Activated T-cell treated with anti-CD3 and anti-CD28 coated beads, Interleukin-2, amount 50 U/mL, for 24 hours (primary cell): ENCODE measurements around the gene CACNA2D3.

Experiments used
- DNase-seq: peaks from one replicate; pipeline ENCODE4 v3.0.0-alpha.2; 2020
- H3K27ac Mint-ChIP-seq: 2 replicates; pipeline ENCODE4 v1.8.0; 2020; ENCODE audit warnings: mild to moderate bottlenecking, mixed read lengths
- H3K27me3 Mint-ChIP-seq: 2 replicates; pipeline ENCODE4 v1.8.0; 2020; ENCODE audit warnings: mixed read lengths
- H3K36me3 Mint-ChIP-seq: 2 replicates; pipeline ENCODE4 v1.8.0; 2020; ENCODE audit warnings: low read depth, mixed read lengths
- H3K4me1 Mint-ChIP-seq: 2 replicates; pipeline ENCODE4 v1.8.0; 2020; ENCODE audit warnings: low read depth, mixed read lengths
- H3K4me3 Mint-ChIP-seq: 2 replicates; pipeline ENCODE4 v1.8.0; 2020; ENCODE audit warnings: mild to moderate bottlenecking, moderate library complexity, mixed read lengths
- H3K9me3 Mint-ChIP-seq: 2 replicates; pipeline ENCODE4 v1.8.0; 2020; ENCODE audit warnings: mixed read lengths

The CACNA2D3 gene

DNA sequence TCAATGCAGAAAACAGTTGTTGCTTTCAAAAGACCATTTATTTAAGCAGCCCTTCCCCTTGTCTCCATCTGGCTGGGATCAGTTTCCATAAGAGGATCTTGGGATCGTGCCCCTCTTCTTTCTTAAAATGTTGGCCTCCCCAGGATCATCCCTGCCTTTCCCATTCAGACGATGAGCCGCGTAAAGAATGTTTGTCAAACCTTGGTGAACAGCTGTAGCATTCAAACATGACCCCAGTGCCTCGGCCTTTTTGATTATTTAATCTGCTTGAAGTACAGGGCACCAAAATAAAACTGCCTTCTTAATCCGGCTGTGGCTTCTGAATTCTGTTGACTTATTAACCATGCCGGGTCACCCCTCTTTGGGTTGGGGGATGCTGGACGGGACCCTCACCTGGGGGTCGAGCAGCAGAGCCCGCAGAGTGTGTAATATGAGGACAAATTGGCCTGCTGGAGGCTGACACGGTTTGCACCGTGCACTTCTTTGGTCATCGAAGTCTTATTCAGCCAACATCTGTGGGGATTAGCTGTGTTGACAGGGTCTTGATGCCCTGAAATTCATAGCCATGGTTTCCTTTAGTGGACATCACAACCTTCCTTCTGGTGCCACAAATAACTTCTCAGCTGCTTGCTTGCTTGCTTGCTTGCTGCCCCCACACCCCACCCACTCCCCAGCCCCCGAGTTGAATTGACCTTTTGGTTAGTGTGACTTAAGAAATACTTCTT, 805.9 kb downstream of the CACNA2D3 start, which contains the start of gene LRTM1:
LRTM1 (minus strand) TSS at position 14 of the 725 bp plus-strand sequence. CDS start 148 bp downstream, outside the sequence.
- H3K27me3 Mint-ChIP-seq: no peaks in the 10 kb centered on the region
- H3K27ac Mint-ChIP-seq: no peak within 1 kb of the TSS
- H3K9me3 Mint-ChIP-seq: no peaks in the 10 kb centered on the region
- no peaks in the 10 kb centered on the region for H3K4me1 Mint-ChIP-seq
- no peaks in the 10 kb centered on the region for H3K36me3 Mint-ChIP-seq
- no peak for DNase-seq
- no peak within 1 kb of the TSS for H3K4me3 Mint-ChIP-seq

- Mint-ChIP-seq H3K4me3 (no peak overlapping the region), H3K9me3 (no peaks in the 10 kb centered on the region), H3K4me1 (no peaks in the 10 kb centered on the region), H3K27ac (no peak overlapping the region), H3K36me3 (no peaks in the 10 kb centered on the region), H3K27me3 (no peaks in the 10 kb centered on the region)
- DNase-seq: no peak
These were observed 808.8 kb downstream of the CACNA2D3 start for GRCh38 chr3:54931182-54931581.

DNA sequence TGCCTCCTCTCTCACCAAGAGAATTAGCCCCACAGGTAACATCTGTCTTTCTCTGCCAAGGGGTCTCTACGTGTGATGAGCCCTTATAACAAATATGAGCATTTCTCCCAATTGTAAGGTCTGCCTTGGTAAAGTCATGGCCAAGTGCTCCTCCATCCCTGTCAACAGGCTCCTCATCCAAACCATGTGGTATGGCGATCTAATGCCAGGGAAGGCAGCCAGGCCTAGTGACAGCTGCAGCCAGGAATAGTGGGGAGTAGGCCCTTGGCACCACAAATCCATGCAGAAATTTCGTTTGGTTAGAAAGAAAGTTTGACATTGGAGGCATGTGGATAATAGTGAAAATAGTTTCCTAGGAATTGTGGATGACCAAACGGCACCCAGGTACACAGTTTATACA, 810.3 kb downstream of the CACNA2D3 start:
- no peaks in the 10 kb centered on the region for H3K9me3 Mint-ChIP-seq
- H3K4me1 Mint-ChIP-seq: no peaks in the 10 kb centered on the region
- no peaks in the 10 kb centered on the region for H3K36me3 Mint-ChIP-seq

DNA sequence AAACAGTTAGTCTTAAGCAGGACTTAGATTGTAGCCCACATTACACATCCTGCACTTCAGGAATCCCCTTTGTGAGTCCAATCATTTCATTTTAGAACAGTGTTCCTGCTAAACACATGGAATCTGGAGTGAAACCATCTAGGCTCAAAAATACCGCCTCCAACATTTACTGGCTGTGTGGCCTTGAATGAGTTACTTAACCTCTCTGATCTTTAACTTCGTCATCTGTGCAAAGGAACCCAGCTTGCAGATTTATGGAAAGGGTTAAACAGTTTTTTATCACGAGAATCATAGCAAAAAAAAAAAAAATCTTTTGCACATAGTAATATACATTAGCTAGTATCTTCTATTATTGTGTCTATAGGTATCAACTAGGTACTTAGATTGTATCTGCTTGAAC, 813.5 kb downstream of the CACNA2D3 start:
- Mint-ChIP-seq H3K4me3 (no peak overlapping the region), H3K36me3 (no peaks in the 10 kb centered on the region), H3K27ac (no peak overlapping the region), H3K27me3 (peaks cover 2% of the 10 kb centered on the region), H3K9me3 (no peaks in the 10 kb centered on the region), H3K4me1 (no peaks in the 10 kb centered on the region)
- no peak for DNase-seq

More for the DNA sequence above, 810.3 kb downstream of the CACNA2D3 start:
- Mint-ChIP-seq H3K27ac (no peak overlapping the region), H3K4me3 (no peak overlapping the region), H3K27me3 (peaks cover 2% of the 10 kb centered on the region)
- no peak for DNase-seq

GRCh38 chr3:54936561-54936960, 814.2 kb downstream of the CACNA2D3 start:
- DNase-seq: no peak
- H3K27me3 Mint-ChIP-seq: peaks cover 2% of the 10 kb centered on the region
- H3K4me1 Mint-ChIP-seq: no peaks in the 10 kb centered on the region
- no peaks in the 10 kb centered on the region for H3K9me3 Mint-ChIP-seq
- H3K4me3 Mint-ChIP-seq: no peak overlapping the region
- H3K36me3 Mint-ChIP-seq: no peaks in the 10 kb centered on the region
- no peak overlapping the region for H3K27ac Mint-ChIP-seq

- no peaks in the 10 kb centered on the region for H3K4me1 Mint-ChIP-seq
- no peaks in the 10 kb centered on the region for H3K9me3 Mint-ChIP-seq
- H3K27ac Mint-ChIP-seq: no peak overlapping the region
- H3K36me3 Mint-ChIP-seq: no peaks in the 10 kb centered on the region
- no peak for DNase-seq
- H3K4me3 Mint-ChIP-seq: no peak overlapping the region
- peaks cover 5% of the 10 kb centered on the region for H3K27me3 Mint-ChIP-seq
These were observed 817.4 kb downstream of the CACNA2D3 start for GRCh38 chr3:54939557-54940300.

GRCh38 chr3:54940971-54941370, 818.6 kb downstream of the CACNA2D3 start:
- no peaks in the 10 kb centered on the region for H3K36me3 Mint-ChIP-seq
- H3K4me1 Mint-ChIP-seq: no peaks in the 10 kb centered on the region
- H3K27ac Mint-ChIP-seq: no peak overlapping the region
- H3K27me3 Mint-ChIP-seq: peaks cover 5% of the 10 kb centered on the region
- H3K9me3 Mint-ChIP-seq: no peaks in the 10 kb centered on the region
- DNase-seq: no peak
- H3K4me3 Mint-ChIP-seq: no peak overlapping the region

GRCh38 chr3:54941690-54942362, 819.5 kb downstream of the CACNA2D3 start:
- H3K4me1 Mint-ChIP-seq: no peaks in the 10 kb centered on the region
- no peak overlapping the region for H3K4me3 Mint-ChIP-seq
- H3K27ac Mint-ChIP-seq: no peak overlapping the region
- no peaks in the 10 kb centered on the region for H3K9me3 Mint-ChIP-seq
- no peak for DNase-seq
- peaks cover 5% of the 10 kb centered on the region for H3K27me3 Mint-ChIP-seq
- no peaks in the 10 kb centered on the region for H3K36me3 Mint-ChIP-seq

DNA sequence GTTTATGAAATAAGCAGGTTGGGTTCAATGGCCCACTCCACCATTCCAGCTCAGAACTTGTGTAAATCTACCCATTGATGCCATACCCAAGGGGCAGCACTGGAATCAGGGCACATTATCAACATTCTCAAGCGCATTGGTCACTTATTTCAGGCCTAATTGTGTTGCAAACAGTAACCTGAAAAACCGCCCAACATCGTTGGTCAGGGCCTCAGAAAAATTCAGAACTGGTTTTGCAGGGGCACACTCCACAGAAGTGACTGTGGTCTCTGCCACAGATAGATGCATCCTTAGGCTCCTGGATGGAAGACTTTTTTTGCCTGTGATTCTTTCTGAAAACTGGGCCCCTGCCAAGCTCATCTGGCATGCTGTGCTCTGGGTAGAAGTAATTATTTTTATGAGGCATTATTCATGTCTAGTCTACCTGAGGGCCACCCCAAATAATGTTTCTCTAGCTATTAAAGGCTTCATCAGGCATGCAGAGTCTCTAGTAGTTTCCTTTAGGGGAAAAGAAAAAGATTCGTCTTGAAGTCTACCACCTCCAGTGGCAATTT, 827.2 kb downstream of the CACNA2D3 start:
- DNase-seq: no peak
- H3K4me1 Mint-ChIP-seq: no peaks in the 10 kb centered on the region

GRCh38 chr3:54950391-54951003, 828.1 kb downstream of the CACNA2D3 start:
- H3K36me3 Mint-ChIP-seq: no peaks in the 10 kb centered on the region
- H3K9me3 Mint-ChIP-seq: no peaks in the 10 kb centered on the region
- no peak overlapping the region for H3K27ac Mint-ChIP-seq
- DNase-seq: no peak
- no peaks in the 10 kb centered on the region for H3K4me1 Mint-ChIP-seq
- no peaks in the 10 kb centered on the region for H3K27me3 Mint-ChIP-seq
- H3K4me3 Mint-ChIP-seq: no peak overlapping the region

More for the DNA sequence above, 827.2 kb downstream of the CACNA2D3 start:
- no peaks in the 10 kb centered on the region for H3K9me3 Mint-ChIP-seq
- H3K27ac Mint-ChIP-seq: no peak overlapping the region
- H3K36me3 Mint-ChIP-seq: no peaks in the 10 kb centered on the region
- no peaks in the 10 kb centered on the region for H3K27me3 Mint-ChIP-seq
- no peak overlapping the region for H3K4me3 Mint-ChIP-seq

GRCh38 chr3:54951405-54951804, 829.1 kb downstream of the CACNA2D3 start:
- no peak overlapping the region for H3K27ac Mint-ChIP-seq
- no peaks in the 10 kb centered on the region for H3K4me1 Mint-ChIP-seq
- no peaks in the 10 kb centered on the region for H3K36me3 Mint-ChIP-seq
- DNase-seq: no peak
- no peak overlapping the region for H3K4me3 Mint-ChIP-seq
- H3K9me3 Mint-ChIP-seq: no peaks in the 10 kb centered on the region
- no peaks in the 10 kb centered on the region for H3K27me3 Mint-ChIP-seq

GRCh38 chr3:54954022-54954421, 831.7 kb downstream of the CACNA2D3 start:
- Mint-ChIP-seq H3K9me3 (no peaks in the 10 kb centered on the region), H3K27ac (no peak overlapping the region), H3K36me3 (no peaks in the 10 kb centered on the region), H3K27me3 (no peaks in the 10 kb centered on the region), H3K4me3 (no peak overlapping the region), H3K4me1 (no peaks in the 10 kb centered on the region)
- DNase-seq: no peak

GRCh38 chr3:54954521-54954920, 832.2 kb downstream of the CACNA2D3 start:
- no peak for DNase-seq
- no peaks in the 10 kb centered on the region for H3K27me3 Mint-ChIP-seq
- H3K4me3 Mint-ChIP-seq: no peak overlapping the region
- H3K27ac Mint-ChIP-seq: no peak overlapping the region
- H3K4me1 Mint-ChIP-seq: no peaks in the 10 kb centered on the region
- no peaks in the 10 kb centered on the region for H3K36me3 Mint-ChIP-seq
- H3K9me3 Mint-ChIP-seq: no peaks in the 10 kb centered on the region

DNA sequence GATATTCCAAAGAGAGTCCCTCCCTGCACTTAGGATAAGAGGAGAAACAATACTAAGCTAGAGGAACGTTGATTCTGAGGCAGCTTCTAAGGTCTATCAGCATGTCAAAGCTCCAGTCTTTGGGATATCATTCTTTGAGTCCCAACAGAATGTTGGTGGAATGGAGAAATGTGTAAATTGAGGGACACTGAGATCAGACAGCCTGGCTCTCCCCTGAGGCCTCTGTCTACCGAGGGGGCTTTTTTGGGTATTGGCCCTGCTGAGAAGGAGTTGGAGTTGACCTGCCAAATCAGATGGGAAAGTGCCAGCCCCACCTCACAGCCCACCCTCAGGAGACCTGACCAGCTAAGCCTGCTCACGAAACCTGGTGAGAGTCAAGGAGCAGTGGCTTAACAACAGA, 833.1 kb downstream of the CACNA2D3 start:
- Mint-ChIP-seq H3K36me3 (no peaks in the 10 kb centered on the region), H3K27ac (no peak overlapping the region), H3K27me3 (no peaks in the 10 kb centered on the region), H3K9me3 (no peaks in the 10 kb centered on the region), H3K4me1 (no peaks in the 10 kb centered on the region), H3K4me3 (no peak overlapping the region)
- DNase-seq: no peak
